Uterus (tissue), 2 donors: ENCODE results near the gene LRRC49.

Experiments
- POLR2A ChIP-seq, 2 donors: fragments of 450-650 bp; IDR thresholded peaks; one replicate each; pipeline ENCODE4 v1.6.1; 2016; ENCODE audit warnings: antibody characterized with exemption in 2 of 2, mild to moderate bottlenecking in 1 of 2, moderate library complexity in 1 of 2
- TF ChIP-seq, protein P1 (sequence below), 4 experiments: fragments of 200-600 bp in 2 of 4; fragments of 450-650 bp in 2 of 4; sonication (generic) in 2 of 4; IDR thresholded peaks; one replicate each; pipeline ENCODE4 v1.5.1; 2016 to 2019; ENCODE audit warnings: antibody characterized with exemption in 4 of 4, mild to moderate bottlenecking in 2 of 4, moderate library complexity in 1 of 4

DNA sequence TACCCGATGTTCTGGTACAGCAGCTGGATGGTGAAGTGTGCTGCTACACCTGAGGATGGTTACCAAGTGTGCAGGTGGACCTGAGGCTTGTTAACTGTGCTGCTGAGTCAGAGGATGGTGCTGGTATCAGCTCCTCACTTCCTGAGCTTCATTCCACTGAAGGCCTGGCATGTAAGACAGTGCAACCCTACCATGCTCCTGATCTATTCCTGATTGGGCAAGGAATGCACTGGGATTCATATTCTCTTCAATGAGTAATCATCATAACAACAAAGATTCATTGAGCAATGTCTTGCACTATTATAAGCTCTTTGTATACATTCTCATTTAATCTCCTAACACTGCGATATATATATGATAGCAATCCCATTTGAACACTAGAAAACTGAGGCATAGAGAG is 159.7 kb downstream of the LRRC49 start:
- no peak for TF ChIP-seq POLR2A (IDR thresholded peaks at IDR 0.05)
- TF ChIP-seq, protein P1, sequence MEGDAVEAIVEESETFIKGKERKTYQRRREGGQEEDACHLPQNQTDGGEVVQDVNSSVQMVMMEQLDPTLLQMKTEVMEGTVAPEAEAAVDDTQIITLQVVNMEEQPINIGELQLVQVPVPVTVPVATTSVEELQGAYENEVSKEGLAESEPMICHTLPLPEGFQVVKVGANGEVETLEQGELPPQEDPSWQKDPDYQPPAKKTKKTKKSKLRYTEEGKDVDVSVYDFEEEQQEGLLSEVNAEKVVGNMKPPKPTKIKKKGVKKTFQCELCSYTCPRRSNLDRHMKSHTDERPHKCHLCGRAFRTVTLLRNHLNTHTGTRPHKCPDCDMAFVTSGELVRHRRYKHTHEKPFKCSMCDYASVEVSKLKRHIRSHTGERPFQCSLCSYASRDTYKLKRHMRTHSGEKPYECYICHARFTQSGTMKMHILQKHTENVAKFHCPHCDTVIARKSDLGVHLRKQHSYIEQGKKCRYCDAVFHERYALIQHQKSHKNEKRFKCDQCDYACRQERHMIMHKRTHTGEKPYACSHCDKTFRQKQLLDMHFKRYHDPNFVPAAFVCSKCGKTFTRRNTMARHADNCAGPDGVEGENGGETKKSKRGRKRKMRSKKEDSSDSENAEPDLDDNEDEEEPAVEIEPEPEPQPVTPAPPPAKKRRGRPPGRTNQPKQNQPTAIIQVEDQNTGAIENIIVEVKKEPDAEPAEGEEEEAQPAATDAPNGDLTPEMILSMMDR (IDR thresholded peaks at IDR 0.05): no peak
